ENCODE data around the gene ALDH6A1. TPM values are rescaled to one million over a fixed set of nuclear protein-coding genes. Genes with fewer than 3 reads are reported as not detected.

Gene ALDH6A1
- total and polyA plus RNA-seq, 2 of the 8 experiments (the other 6 are each of a cell fraction or from before 2014, with no cell fraction given), result 12.1 to 28.7 TPM

DNA sequence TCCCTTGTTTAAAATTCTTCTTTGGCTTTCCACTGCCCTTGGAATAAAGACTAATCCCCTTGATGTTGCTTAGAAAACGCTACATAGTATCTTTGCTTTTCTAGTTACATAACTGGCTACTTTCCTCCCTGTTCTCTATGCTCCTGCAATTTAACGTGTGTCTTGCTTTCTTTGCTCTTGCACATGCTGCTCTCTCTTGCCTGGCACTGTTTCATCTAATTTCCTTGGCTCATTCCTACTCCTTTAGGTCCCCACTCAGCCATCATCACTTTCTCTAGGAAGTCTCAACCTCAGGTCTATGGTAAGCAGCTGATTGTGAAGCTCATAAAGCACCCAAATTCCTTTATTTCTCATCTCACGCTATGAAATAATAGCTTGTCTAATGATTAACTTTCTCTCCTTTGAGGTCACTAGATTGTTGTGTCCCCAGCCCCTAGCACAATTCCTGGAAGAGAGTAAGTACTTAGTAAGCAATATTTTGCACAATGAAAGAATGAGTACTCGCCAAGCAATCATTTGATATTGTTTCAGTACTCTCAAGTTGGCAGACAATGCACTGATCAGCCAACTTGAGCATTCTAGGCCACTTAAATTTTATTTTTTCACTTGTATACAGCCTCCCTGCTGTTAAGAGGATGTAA, 3.3 kb downstream of the ALDH6A1 start (continued):
- no peak for TF ChIP-seq TCF12 (IDR thresholded peaks at IDR 0.05; ENCODE audit: low read depth, low read length)
- TF ChIP-seq CBX8 (IDR thresholded peaks at IDR 0.05; ENCODE audit: borderline replicate concordance, low read depth, low read length), result no peak
- no peak for TF ChIP-seq SP2 (IDR thresholded peaks at IDR 0.05; ENCODE audit: low read length)
